ENCODE data around the gene SEC23B. TPM values are rescaled to one million over a fixed set of nuclear protein-coding genes. Genes with fewer than 3 reads are reported as not detected.
A peak's percentile ranks its signal among the peaks of the same experiment; 100 is the strongest.
"Not testable (repeated sequence)": the region's sequence is repeated elsewhere in the genome, so short reads cannot be mapped to it uniquely, and the experiment has no call there.

The SEC23B gene
- total RNA-seq, 6 experiments from 2014 or later, result 22.3 to 33.1 (median 31.1) TPM

GRCh38 chr20:18523066-18523465 lies 15.3 kb downstream of the SEC23B start:
- intact Hi-C loops (cut with DNase I), result no loop called here
- Histone ChIP-seq H3K4me1 (no peaks in the 10 kb centered on the region), H3K27ac (no peak overlapping the region), H3K9me3 (no peaks in the 10 kb centered on the region), H3K36me3 (peaks cover 0 to 42% (median 22%) of the 10 kb centered on the region in 4 donors), H3K4me3 (no peak overlapping the region), H3K27me3 (no peaks in the 10 kb centered on the region)
- 100% methylated on average over 1 of the region's 2 CpGs for WGBS (ENCODE audit: insufficient coverage, low coverage, low lambda C conversion rate, missing lambda C conversion rate)
- TF ChIP-seq POLR2A (IDR thresholded peaks at IDR 0.05), result no peak
- TF ChIP-seq, protein P1, sequence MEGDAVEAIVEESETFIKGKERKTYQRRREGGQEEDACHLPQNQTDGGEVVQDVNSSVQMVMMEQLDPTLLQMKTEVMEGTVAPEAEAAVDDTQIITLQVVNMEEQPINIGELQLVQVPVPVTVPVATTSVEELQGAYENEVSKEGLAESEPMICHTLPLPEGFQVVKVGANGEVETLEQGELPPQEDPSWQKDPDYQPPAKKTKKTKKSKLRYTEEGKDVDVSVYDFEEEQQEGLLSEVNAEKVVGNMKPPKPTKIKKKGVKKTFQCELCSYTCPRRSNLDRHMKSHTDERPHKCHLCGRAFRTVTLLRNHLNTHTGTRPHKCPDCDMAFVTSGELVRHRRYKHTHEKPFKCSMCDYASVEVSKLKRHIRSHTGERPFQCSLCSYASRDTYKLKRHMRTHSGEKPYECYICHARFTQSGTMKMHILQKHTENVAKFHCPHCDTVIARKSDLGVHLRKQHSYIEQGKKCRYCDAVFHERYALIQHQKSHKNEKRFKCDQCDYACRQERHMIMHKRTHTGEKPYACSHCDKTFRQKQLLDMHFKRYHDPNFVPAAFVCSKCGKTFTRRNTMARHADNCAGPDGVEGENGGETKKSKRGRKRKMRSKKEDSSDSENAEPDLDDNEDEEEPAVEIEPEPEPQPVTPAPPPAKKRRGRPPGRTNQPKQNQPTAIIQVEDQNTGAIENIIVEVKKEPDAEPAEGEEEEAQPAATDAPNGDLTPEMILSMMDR (IDR thresholded peaks at IDR 0.05), result no peak
- DNase-seq (no peak), ATAC-seq (no peak)

- H3K27ac ChIP-seq, result no peak overlapping the region
- TF ChIP-seq, protein P1 (IDR thresholded peaks at IDR 0.05), result no peak
- TF ChIP-seq POLR2A (IDR thresholded peaks at IDR 0.05), result no peak
- H3K27me3 ChIP-seq, result no peaks in the 10 kb centered on the region
- no peaks in the 10 kb centered on the region for H3K9me3 ChIP-seq
- no peak for ATAC-seq
- H3K4me3 ChIP-seq, result no peak overlapping the region
- H3K4me1 ChIP-seq, result no peaks in the 10 kb centered on the region
- peaks cover 0 to 58% (median 27%) of the 10 kb centered on the region in 4 donors for H3K36me3 ChIP-seq
- no peak for DNase-seq
- 100% methylated on average over 1 of the region's 1 CpG for WGBS (ENCODE audit: insufficient coverage, low coverage, low lambda C conversion rate, missing lambda C conversion rate)
- intact Hi-C loops (cut with DNase I), result no loop called here
Measured at GRCh38 chr20:18524646-18525045, 16.9 kb downstream of the SEC23B start.

- H3K4me1 ChIP-seq; H3K27me3 ChIP-seq; H3K9me3 ChIP-seq; H3K4me3 ChIP-seq; H3K27ac ChIP-seq; intact Hi-C loops (cut with DNase I): not testable (repeated sequence)
- ATAC-seq, result peak in 1 of 4 donors; percentile 66
- WGBS (ENCODE audit: insufficient coverage, low coverage, low lambda C conversion rate, missing lambda C conversion rate), result 65% methylated on average over 14 of the region's 14 CpGs
- DNase-seq, result peak in 1 of 3 donors; percentile 44
- H3K36me3 ChIP-seq, result peaks cover 0 to 77% (median 31%) of the 10 kb centered on the region in 4 donors
Measured at GRCh38 chr20:18526761-18527160, 19.0 kb downstream of the SEC23B start.

DNA sequence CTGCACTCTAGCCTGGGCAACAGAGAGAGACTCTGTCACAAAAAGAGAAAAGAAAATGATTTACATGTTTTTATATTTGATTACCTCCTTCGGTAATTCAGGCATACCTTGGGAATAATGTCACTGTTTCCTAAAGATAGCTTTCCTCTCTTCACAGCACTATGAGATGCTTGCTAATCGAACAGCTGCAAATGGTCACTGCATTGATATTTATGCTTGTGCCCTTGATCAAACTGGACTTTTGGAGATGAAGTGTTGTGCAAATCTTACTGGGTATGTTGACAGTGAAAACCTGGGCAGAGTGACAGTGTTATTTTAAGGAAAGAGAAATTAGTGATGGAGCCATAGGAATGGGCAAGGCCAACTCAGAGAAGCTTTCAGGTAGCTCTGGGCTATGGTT lies 19.6 kb downstream of the SEC23B start:
- H3K36me3 ChIP-seq, result peaks cover 0 to 83% (median 31%) of the 10 kb centered on the region in 4 donors
- no peak overlapping the region for H3K4me3 ChIP-seq
- no peak overlapping the region for H3K27ac ChIP-seq
- intact Hi-C loops (cut with DNase I), result no loop called here
- 83% methylated on average over 2 of the region's 2 CpGs for WGBS (ENCODE audit: insufficient coverage, low coverage, low lambda C conversion rate, missing lambda C conversion rate)
- no peaks in the 10 kb centered on the region for H3K4me1 ChIP-seq
- ATAC-seq, result peak in 1 of 4 donors; percentile 17
- no peak for DNase-seq
- H3K9me3 ChIP-seq, result no peaks in the 10 kb centered on the region
- TF ChIP-seq POLR2A (IDR thresholded peaks at IDR 0.05), result no peak
- TF ChIP-seq, protein P1 (IDR thresholded peaks at IDR 0.05), result no peak
- H3K27me3 ChIP-seq, result no peaks in the 10 kb centered on the region

DNA sequence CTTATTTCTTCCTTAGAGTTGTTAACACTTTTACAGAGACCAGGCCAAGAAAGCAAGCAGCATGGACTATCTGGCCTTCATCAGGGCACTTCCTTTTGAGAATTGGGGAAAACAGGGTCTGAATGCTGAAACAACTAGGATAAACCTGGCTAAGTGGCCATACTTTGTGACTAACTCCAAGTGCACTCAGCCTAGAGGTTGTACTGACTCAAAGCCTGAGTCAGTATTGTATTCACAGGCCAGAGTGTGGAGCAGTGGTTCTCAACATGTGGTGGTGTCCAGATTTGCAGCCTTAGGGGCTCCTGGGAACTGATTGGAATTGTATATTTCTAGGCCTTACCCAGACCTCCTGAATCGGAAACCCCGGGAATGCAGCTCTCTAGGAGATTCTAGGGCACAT lies 20.1 kb downstream of the SEC23B start:
- H3K36me3 ChIP-seq, result peaks cover 0 to 88% (median 34%) of the 10 kb centered on the region in 4 donors

More for the DNA sequence above, 20.1 kb downstream of the SEC23B start:
- H3K4me3 ChIP-seq, result no peak overlapping the region
- no peak overlapping the region for H3K27ac ChIP-seq
- no peak for ATAC-seq
- DNase-seq, result no peak
- no CpG with 5 or more reads among the region's 2 CpGs for WGBS (ENCODE audit: insufficient coverage, low coverage, low lambda C conversion rate, missing lambda C conversion rate)
- H3K9me3 ChIP-seq, result no peaks in the 10 kb centered on the region
- H3K27me3 ChIP-seq, result no peaks in the 10 kb centered on the region
- intact Hi-C loops (cut with DNase I), result no loop called here
- H3K4me1 ChIP-seq, result no peaks in the 10 kb centered on the region
- TF ChIP-seq, protein P1 (IDR thresholded peaks at IDR 0.05), result no peak
- no peak for TF ChIP-seq POLR2A (IDR thresholded peaks at IDR 0.05)

All from right lobe of liver (tissue), 6 donors.